Prostate gland (tissue), 2 donors: Measurements from ENCODE around the gene MAP3K6.
A peak's percentile ranks its signal among the peaks of the same experiment; 100 is the strongest.

Source experiments
- CTCF ChIP-seq, 4 experiments: fragments of 200-600 bp in 2 of 4; fragments of 450-650 bp in 2 of 4; sonication (generic) in 2 of 4; IDR thresholded peaks; 1 replicate in 3 of 4; 2 replicates in 1 of 4; pipeline ENCODE4 v1.5.1; 2016 to 2019; ENCODE audit warnings: antibody characterized with exemption in 4 of 4, mild to moderate bottlenecking in 2 of 4, moderate library complexity in 2 of 4
- POLR2A ChIP-seq: fragments of 450-650 bp; IDR thresholded peaks from one replicate; pipeline ENCODE4 v1.6.1; 2016; ENCODE audit warnings: antibody characterized with exemption, mild to moderate bottlenecking
- POLR2AphosphoS5 ChIP-seq: sonication (generic); formaldehyde crosslinking; IDR thresholded peaks from one replicate; pipeline ENCODE4 v1.6.1; 2017; ENCODE audit warnings: antibody characterized with exemption

GRCh38 chr1:27332536-27333281, 34.1 kb downstream of the MAP3K6 start:
- peak; percentile 71 to 81 (median 77) for TF ChIP-seq CTCF (IDR thresholded peaks at IDR 0.05)
- TF ChIP-seq POLR2A: no peak
- peak; percentile 17 for TF ChIP-seq POLR2AphosphoS5
